ENCODE data around the gene MEIS2.

GRCh38 chr15:36866896-36867295, 233.5 kb downstream of the MEIS2 start:
- TF ChIP-seq CTCF (IDR thresholded peaks at IDR 0.05; ENCODE audit: low read depth, low read length): no peak
- TF ChIP-seq EZH2phosphoT487 (IDR thresholded peaks at IDR 0.05; ENCODE audit: low read depth): no peak

Measured in OCI-LY3 (cell line).